Measurements from ENCODE around the gene SLC6A13.
"Not testable (repeated sequence)": the region's sequence is repeated elsewhere in the genome, so short reads cannot be mapped to it uniquely, and the experiment has no call there.

The SLC6A13 gene

GRCh38 chr12:262817-263216 is at the start of gene SLC6A13:
SLC6A13 (minus strand) TSS chr12:262836; CDS start chr12:260052, 2,784 bp downstream.
- no peak for DNase-seq (ENCODE audit: low read depth in 2 of 2)

GRCh38 chr12:308511-308910 is 45.9 kb upstream of the SLC6A13 start:
- no peak for DNase-seq (ENCODE audit: low read depth in 2 of 2)

GRCh38 chr12:307406-307805 is 44.8 kb upstream of the SLC6A13 start:
- no peak for DNase-seq (ENCODE audit: low read depth in 2 of 2)

GRCh38 chr12:304805-305204 is 42.2 kb upstream of the SLC6A13 start:
- no peak for DNase-seq (ENCODE audit: low read depth in 2 of 2)

- DNase-seq (ENCODE audit: low read depth in 2 of 2): not testable (repeated sequence)
Measured at GRCh38 chr12:302766-303165, 40.1 kb upstream of the SLC6A13 start.

- DNase-seq (ENCODE audit: low read depth in 2 of 2): not testable (repeated sequence)
Measured at GRCh38 chr12:300166-300565, 37.5 kb upstream of the SLC6A13 start.

GRCh38 chr12:299511-299910 is 36.9 kb upstream of the SLC6A13 start:
- DNase-seq (ENCODE audit: low read depth in 2 of 2): not testable (repeated sequence)

GRCh38 chr12:298059-298458 is 35.4 kb upstream of the SLC6A13 start:
- not testable (repeated sequence) for DNase-seq (ENCODE audit: low read depth in 2 of 2)

GRCh38 chr12:295132-295531 is 32.5 kb upstream of the SLC6A13 start:
- no peak for DNase-seq (ENCODE audit: low read depth in 2 of 2)

- DNase-seq (ENCODE audit: low read depth in 2 of 2): no peak
Measured at GRCh38 chr12:293199-293598, 30.6 kb upstream of the SLC6A13 start.

- DNase-seq (ENCODE audit: low read depth in 2 of 2): no peak
Measured at GRCh38 chr12:292186-292585, 29.6 kb upstream of the SLC6A13 start.

- no peak for DNase-seq (ENCODE audit: low read depth in 2 of 2)
Measured at GRCh38 chr12:291153-291723, 28.6 kb upstream of the SLC6A13 start.

- DNase-seq (ENCODE audit: low read depth in 2 of 2): no peak
Measured at GRCh38 chr12:288687-289086, 26.1 kb upstream of the SLC6A13 start.

- DNase-seq (ENCODE audit: low read depth in 2 of 2): no peak
Measured at GRCh38 chr12:286531-287300, 24.1 kb upstream of the SLC6A13 start.

- no peak for DNase-seq (ENCODE audit: low read depth in 2 of 2)
Measured at GRCh38 chr12:278046-278445, 15.4 kb upstream of the SLC6A13 start.

- DNase-seq (ENCODE audit: low read depth in 2 of 2): no peak
Measured at GRCh38 chr12:275812-276211, 13.2 kb upstream of the SLC6A13 start.

- DNase-seq (ENCODE audit: low read depth in 2 of 2): no peak
Measured at GRCh38 chr12:273382-273781, 10.7 kb upstream of the SLC6A13 start.

GRCh38 chr12:272942-273341 is 10.3 kb upstream of the SLC6A13 start:
- no peak for DNase-seq (ENCODE audit: low read depth in 2 of 2)

- no peak for DNase-seq (ENCODE audit: low read depth in 2 of 2)
Measured at GRCh38 chr12:271161-271560, 8.5 kb upstream of the SLC6A13 start.

- no peak for DNase-seq (ENCODE audit: low read depth in 2 of 2)
Measured at GRCh38 chr12:269191-269590, 6.6 kb upstream of the SLC6A13 start.

GRCh38 chr12:268483-268840 is 5.8 kb upstream of the SLC6A13 start:
- DNase-seq (ENCODE audit: low read depth in 2 of 2): no peak

GRCh38 chr12:267581-268482 is 5.2 kb upstream of the SLC6A13 start:
- no peak for DNase-seq (ENCODE audit: low read depth in 2 of 2)

GRCh38 chr12:265096-265495 is 2.5 kb upstream of the SLC6A13 start:
- no peak for DNase-seq (ENCODE audit: low read depth in 2 of 2)

Data from stimulated activated CD8-positive, alpha-beta memory T cell treated with anti-CD3 and anti-CD28 coated beads, Interleukin-2, amount 100 ng/mL, for 1 hour (primary cell).